Ecto neural progenitor cell (in vitro differentiated cells): ENCODE measurements around the gene BRSK2.
"Not testable (repeated sequence)": the region's sequence is repeated elsewhere in the genome, so short reads cannot be mapped to it uniquely, and the experiment has no call there.

ENCODE experiments used
- DNase-seq: peaks from one replicate; pipeline ENCODE4 v3.0.0-alpha.2; 2018; ENCODE audit warnings: low spot score

The BRSK2 gene

GRCh38 chr11:1500466-1501420, 111.0 kb downstream of the BRSK2 start:
- no peak for DNase-seq

DNA sequence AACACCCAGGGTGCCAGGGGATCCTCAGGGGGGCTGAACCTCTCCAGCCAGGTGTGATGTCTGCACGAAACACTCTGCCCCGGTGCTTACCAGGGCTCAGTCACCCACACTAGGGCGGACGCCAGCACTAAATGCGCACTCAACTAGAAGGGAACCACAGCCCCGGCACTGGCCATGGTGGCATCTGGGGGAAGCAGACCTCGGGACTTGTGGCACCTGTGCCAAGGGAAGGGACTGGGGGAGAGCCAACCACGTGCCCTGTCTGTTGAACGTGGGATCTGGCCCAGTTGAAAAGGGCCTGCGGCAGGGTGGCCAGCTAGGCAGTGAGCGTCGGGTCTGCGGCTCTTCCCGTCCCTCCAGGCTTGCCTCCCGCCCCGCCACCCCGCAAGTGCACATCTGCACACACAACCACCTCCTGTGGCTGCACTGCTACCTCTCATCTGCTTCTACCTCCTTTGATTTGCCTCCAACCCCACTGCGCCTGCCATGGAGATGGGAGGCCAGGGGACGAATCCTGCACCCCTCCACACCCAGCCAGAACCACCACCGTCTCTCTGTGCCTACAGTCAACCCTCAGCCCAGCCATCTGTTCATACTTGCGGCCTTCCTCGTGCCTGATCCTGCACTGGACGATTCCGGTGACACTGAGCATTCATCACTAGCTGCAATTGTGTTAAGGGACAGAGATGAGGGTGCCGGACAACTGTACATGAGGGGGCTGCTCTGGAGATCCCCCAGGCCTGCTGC, 111.9 kb downstream of the BRSK2 start:
- DNase-seq: no peak

GRCh38 chr11:1502168-1502953, 112.6 kb downstream of the BRSK2 start:
- DNase-seq: no peak

- no peak for DNase-seq
These were observed 113.4 kb downstream of the BRSK2 start for GRCh38 chr11:1502954-1503707.

DNA sequence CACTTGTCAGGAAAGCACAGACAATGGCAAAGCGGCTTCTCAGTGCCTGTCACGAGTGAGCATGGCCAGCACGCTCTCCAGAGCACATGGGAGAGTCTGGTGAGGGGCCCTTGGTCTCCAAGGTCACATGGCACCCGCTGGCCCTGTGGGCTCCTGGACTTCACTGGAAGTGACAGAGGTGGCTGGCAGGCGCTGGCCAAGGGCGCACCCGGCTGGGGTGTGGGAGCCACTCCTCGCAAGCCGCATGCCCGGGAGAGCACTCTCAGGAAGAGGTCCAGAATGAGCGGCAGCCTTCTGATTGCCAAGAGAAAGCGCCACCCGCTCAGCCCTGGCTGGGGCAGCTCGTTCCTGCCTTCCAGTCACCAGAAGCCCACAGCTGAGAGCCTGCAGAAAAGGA, 114.0 kb downstream of the BRSK2 start:
- no peak for DNase-seq

DNA sequence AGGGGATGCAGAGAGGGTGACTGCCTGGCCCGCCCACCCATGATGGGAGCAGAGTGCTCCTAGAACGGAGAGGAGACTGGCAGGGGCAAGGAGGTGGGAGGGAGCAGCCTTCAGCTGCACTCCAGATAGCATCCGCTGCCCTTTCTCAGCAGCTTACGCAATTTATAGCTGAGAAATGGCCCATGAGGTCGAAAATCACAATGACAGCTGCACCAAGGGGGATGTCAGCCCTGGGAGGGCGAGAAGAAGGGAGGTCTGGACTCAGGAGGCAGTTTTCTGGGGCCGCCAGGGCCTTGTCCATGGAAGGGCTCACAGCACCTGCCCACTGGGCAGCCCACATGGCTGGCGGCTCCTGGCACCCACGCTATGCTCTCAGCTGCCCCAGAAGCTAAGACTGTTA, 114.4 kb downstream of the BRSK2 start:
- DNase-seq: no peak

- DNase-seq: no peak
These were observed 115.0 kb downstream of the BRSK2 start for GRCh38 chr11:1504581-1505290.

GRCh38 chr11:1505480-1505879, 115.7 kb downstream of the BRSK2 start:
- DNase-seq: no peak

DNA sequence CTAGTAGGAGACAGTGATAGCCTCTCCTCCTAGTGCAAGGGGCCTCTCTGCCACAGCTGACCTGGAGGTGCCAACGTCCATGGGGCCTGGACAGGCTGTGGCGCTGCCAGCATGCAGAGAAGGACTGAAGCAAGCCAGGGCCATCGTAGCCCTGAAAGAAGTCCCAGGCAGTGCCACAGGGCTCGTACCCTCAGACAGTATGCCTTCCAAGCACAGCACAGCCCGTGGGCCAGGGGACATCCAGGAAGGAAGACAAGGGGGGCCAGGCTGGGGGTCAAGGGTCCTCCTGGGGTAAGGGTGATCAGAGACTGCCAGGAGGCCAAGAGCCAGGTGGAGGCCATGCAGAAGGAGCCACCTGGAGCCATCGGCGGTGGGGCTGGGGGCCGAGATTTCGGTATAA, 117.2 kb downstream of the BRSK2 start:
- DNase-seq: no peak

- no peak for DNase-seq
These were observed 117.8 kb downstream of the BRSK2 start for GRCh38 chr11:1507381-1508140.

- DNase-seq: no peak
These were observed 118.8 kb downstream of the BRSK2 start for GRCh38 chr11:1508491-1508891.

DNA sequence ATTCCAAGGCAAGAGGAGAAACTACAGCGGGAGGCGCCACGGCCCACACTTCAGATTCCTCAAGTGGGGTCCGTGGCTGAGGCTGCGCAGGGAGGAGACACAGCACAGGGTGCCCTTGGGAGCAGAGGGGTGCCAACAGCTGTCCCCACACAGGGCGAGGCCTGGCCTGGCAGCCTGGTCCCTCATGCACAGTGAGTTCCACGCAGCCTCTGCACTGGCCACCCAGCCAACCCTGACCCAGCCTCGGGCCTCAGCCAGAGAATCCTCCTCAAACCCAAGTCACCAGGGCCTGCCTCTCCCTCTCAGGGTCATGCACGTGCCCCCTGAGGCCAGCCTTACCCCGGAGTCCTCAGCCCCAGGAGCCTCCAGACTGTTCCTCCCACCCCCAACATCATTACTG, 119.3 kb downstream of the BRSK2 start:
- no peak for DNase-seq

GRCh38 chr11:1509626-1510255, 120.0 kb downstream of the BRSK2 start:
- no peak for DNase-seq

- not testable (repeated sequence) for DNase-seq
These were observed 120.6 kb downstream of the BRSK2 start for GRCh38 chr11:1510351-1510750.

DNA sequence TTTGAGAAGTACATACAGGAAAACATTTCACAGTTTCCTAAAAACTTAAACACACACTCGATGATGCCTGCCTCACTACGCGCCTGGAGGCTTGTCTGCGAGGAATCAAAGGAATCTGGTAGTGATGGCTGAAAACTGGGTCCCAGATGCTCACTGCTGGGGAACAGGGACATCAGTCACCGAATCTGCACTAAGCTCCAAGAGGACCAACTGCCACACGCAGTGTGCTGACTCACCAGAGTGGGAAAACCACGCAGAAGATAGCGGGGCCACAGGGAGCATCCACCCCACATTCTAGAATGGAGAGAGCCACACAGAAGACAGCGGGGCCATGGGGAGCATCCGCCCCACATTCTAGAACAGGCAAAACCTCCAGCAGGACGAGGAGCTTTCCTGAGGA, 121.2 kb downstream of the BRSK2 start:
- DNase-seq: no peak

DNA sequence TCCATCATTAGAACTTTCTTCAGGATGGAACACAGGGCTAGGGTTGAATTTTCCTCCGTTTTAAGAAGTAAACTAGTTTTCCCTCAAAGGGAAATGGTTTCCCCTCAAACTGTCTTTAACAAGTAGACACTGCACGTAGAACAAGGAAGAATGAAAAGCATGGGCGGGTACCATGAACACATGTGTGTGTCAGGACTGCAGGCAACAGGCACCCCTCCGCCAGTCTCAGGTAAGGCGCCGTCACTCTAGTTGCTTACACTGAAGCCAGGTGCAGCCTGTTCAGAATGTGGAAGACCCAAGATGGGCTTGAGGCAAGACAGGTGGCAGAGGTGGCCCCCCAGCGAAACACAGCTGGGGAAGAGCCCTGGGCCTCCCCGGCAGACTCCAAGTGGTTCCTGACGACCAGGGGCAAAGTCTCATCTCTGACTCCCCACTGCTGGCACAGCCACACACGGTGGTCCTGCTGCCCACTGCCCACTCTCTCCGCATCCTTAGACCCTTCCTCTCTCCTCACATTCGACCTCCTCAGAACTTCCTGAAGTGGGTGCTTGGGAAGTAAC, 122.3 kb downstream of the BRSK2 start:
- no peak for DNase-seq
